Esophagus squamous epithelium (tissue), 4 donors: ENCODE data around the gene ZNF217.

Source experiments
- POLR2A ChIP-seq, 4 donors: fragments of 450-650 bp; IDR thresholded peaks; one replicate each; pipeline ENCODE4 v1.6.1; 2017; ENCODE audit warnings: antibody characterized with exemption in 4 of 4, mild to moderate bottlenecking in 4 of 4, moderate library complexity in 3 of 4
- TF ChIP-seq, protein P1 (sequence below), 6 experiments: fragments of 450-650 bp in 4 of 6; fragments of 200-600 bp in 2 of 6; sonication (generic) in 2 of 6; IDR thresholded peaks; one replicate each; pipeline ENCODE4 v1.5.1; 2016 to 2019; ENCODE audit warnings: antibody characterized with exemption in 6 of 6, mild to moderate bottlenecking in 4 of 6, moderate library complexity in 4 of 6

GRCh38 chr20:53559816-53560215 lies 33.8 kb downstream of the ZNF217 start:
- TF ChIP-seq, protein P1, sequence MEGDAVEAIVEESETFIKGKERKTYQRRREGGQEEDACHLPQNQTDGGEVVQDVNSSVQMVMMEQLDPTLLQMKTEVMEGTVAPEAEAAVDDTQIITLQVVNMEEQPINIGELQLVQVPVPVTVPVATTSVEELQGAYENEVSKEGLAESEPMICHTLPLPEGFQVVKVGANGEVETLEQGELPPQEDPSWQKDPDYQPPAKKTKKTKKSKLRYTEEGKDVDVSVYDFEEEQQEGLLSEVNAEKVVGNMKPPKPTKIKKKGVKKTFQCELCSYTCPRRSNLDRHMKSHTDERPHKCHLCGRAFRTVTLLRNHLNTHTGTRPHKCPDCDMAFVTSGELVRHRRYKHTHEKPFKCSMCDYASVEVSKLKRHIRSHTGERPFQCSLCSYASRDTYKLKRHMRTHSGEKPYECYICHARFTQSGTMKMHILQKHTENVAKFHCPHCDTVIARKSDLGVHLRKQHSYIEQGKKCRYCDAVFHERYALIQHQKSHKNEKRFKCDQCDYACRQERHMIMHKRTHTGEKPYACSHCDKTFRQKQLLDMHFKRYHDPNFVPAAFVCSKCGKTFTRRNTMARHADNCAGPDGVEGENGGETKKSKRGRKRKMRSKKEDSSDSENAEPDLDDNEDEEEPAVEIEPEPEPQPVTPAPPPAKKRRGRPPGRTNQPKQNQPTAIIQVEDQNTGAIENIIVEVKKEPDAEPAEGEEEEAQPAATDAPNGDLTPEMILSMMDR (IDR thresholded peaks at IDR 0.05), result no peak
- TF ChIP-seq POLR2A (IDR thresholded peaks at IDR 0.05), result no peak
